Tibial nerve (tissue), 4 donors: ENCODE data around the gene HOXC10.

ENCODE experiments used
- EP300 ChIP-seq, 2 donors: sonication (generic); formaldehyde crosslinking; IDR thresholded peaks; one replicate each; pipeline ENCODE4 v1.6.1; 2017; ENCODE audit warnings: antibody characterized with exemption in 2 of 2, mild to moderate bottlenecking in 1 of 2
- TF ChIP-seq, protein P1 (sequence below), 5 experiments: fragments of 200-600 bp in 3 of 5; fragments of 450-650 bp in 2 of 5; sonication (generic) in 3 of 5; IDR thresholded peaks; one replicate each; pipeline ENCODE4 v1.5.1; 2016 to 2019; ENCODE audit warnings: antibody characterized with exemption in 5 of 5, mild to moderate bottlenecking in 3 of 5, moderate library complexity in 2 of 5

DNA sequence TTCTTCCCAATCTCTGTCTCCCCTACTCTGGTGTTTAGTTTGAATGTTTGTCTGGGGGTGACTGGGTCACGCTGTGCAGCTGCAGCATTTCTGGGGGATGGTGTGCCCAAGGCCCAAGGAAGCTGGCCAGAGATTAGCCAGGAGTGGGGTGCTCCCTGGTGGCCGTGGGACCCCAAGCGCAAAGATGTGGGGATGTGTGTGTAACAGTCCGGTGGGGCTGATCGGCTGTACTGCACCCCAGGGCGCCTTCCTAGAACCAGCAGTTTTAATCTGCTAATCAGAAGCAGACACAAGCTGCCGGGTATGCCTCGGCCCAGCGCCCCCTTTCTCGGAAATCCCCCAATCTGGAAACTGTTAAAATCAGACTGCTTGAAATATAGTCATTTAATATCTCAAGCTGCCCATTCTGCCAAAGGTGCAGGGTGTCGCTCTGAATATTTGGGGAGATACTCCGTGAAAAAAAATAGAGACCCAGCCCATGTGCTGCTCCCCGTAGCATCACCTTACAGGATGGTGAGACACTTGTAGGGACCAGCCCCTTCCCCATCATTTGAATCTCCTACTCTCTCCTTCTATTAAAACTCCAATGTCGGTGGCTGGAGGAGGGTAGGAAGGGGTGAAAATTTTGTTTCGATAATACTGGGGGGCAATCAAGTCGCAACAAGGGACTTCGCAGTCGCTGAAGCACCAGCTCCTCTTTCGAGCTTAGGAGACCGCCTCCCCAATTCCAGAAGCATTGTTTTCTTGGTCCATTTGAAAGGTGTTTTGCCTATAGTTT lies 19.3 kb downstream of the HOXC10 start:
- TF ChIP-seq, protein P1, sequence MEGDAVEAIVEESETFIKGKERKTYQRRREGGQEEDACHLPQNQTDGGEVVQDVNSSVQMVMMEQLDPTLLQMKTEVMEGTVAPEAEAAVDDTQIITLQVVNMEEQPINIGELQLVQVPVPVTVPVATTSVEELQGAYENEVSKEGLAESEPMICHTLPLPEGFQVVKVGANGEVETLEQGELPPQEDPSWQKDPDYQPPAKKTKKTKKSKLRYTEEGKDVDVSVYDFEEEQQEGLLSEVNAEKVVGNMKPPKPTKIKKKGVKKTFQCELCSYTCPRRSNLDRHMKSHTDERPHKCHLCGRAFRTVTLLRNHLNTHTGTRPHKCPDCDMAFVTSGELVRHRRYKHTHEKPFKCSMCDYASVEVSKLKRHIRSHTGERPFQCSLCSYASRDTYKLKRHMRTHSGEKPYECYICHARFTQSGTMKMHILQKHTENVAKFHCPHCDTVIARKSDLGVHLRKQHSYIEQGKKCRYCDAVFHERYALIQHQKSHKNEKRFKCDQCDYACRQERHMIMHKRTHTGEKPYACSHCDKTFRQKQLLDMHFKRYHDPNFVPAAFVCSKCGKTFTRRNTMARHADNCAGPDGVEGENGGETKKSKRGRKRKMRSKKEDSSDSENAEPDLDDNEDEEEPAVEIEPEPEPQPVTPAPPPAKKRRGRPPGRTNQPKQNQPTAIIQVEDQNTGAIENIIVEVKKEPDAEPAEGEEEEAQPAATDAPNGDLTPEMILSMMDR (IDR thresholded peaks at IDR 0.05) = no peak
- TF ChIP-seq EP300 (IDR thresholded peaks at IDR 0.05) = no peak
